ENCODE results near the gene FXYD6.
A peak's percentile ranks its signal among the peaks of the same experiment; 100 is the strongest.

The FXYD6 gene

GRCh38 chr11:117851852-117852251 is 24.6 kb downstream of the FXYD6 start:
- DNase-seq (ENCODE audit: extremely low read depth in 1 of 2, low read depth in 1 of 2) = no peak

GRCh38 chr11:117851106-117851505 is 25.4 kb downstream of the FXYD6 start:
- DNase-seq (ENCODE audit: extremely low read depth in 1 of 2, low read depth in 1 of 2) = no peak

GRCh38 chr11:117849781-117850414 is 26.6 kb downstream of the FXYD6 start:
- DNase-seq (ENCODE audit: extremely low read depth in 1 of 2, low read depth in 1 of 2) = no peak

- DNase-seq (ENCODE audit: extremely low read depth in 1 of 2, low read depth in 1 of 2) = peak in 1 of 2 donors; percentile 71
These were observed 32.6 kb downstream of the FXYD6 start for GRCh38 chr11:117843666-117844484.

GRCh38 chr11:117842131-117842941 is 34.1 kb downstream of the FXYD6 start:
- DNase-seq (ENCODE audit: extremely low read depth in 1 of 2, low read depth in 1 of 2) = no peak

- no peak for DNase-seq (ENCODE audit: extremely low read depth in 1 of 2, low read depth in 1 of 2)
These were observed 34.9 kb downstream of the FXYD6 start for GRCh38 chr11:117841551-117842031.

GRCh38 chr11:117840881-117841550 is 35.4 kb downstream of the FXYD6 start:
- DNase-seq (ENCODE audit: extremely low read depth in 1 of 2, low read depth in 1 of 2) = no peak

- DNase-seq (ENCODE audit: extremely low read depth in 1 of 2, low read depth in 1 of 2) = no peak
These were observed 36.3 kb downstream of the FXYD6 start for GRCh38 chr11:117839936-117840813.

- DNase-seq (ENCODE audit: extremely low read depth in 1 of 2, low read depth in 1 of 2) = no peak
These were observed 37.0 kb downstream of the FXYD6 start for GRCh38 chr11:117839380-117839881.

- no peak for DNase-seq (ENCODE audit: extremely low read depth in 1 of 2, low read depth in 1 of 2)
These were observed 37.6 kb downstream of the FXYD6 start for GRCh38 chr11:117838901-117839300.

- DNase-seq (ENCODE audit: extremely low read depth in 1 of 2, low read depth in 1 of 2) = no peak
These were observed 38.7 kb downstream of the FXYD6 start for GRCh38 chr11:117837791-117838190.

GRCh38 chr11:117837070-117837776 is 39.2 kb downstream of the FXYD6 start:
- DNase-seq (ENCODE audit: extremely low read depth in 1 of 2, low read depth in 1 of 2) = no peak

- DNase-seq (ENCODE audit: extremely low read depth in 1 of 2, low read depth in 1 of 2) = no peak
These were observed 40.1 kb downstream of the FXYD6 start for GRCh38 chr11:117836077-117836960.

- DNase-seq (ENCODE audit: extremely low read depth in 1 of 2, low read depth in 1 of 2) = no peak
These were observed 40.9 kb downstream of the FXYD6 start for GRCh38 chr11:117835576-117835975.

GRCh38 chr11:117834838-117835443 is 41.5 kb downstream of the FXYD6 start:
- no peak for DNase-seq (ENCODE audit: extremely low read depth in 1 of 2, low read depth in 1 of 2)

- DNase-seq (ENCODE audit: extremely low read depth in 1 of 2, low read depth in 1 of 2) = no peak
These were observed 42.2 kb downstream of the FXYD6 start for GRCh38 chr11:117834068-117834810.

- DNase-seq (ENCODE audit: extremely low read depth in 1 of 2, low read depth in 1 of 2) = no peak
These were observed 43.0 kb downstream of the FXYD6 start for GRCh38 chr11:117833401-117833891.
